Glutamatergic neuron (in vitro differentiated cells): Measurements from ENCODE around the gene AKAP11. TPM values are rescaled to one million over a fixed set of nuclear protein-coding genes. Genes with fewer than 3 reads are reported as not detected.

Source experiments
- DNase-seq: peaks from one replicate; pipeline ENCODE4 v3.0.0; 2022
- H3K27ac Mint-ChIP-seq: one replicate; pipeline ENCODE4 v1.8.0; 2020; ENCODE audit warnings: mild to moderate bottlenecking, mixed read lengths, inconsistent platforms; ENCODE audit not compliant: unreplicated experiment
- H3K27me3 Mint-ChIP-seq: one replicate; pipeline ENCODE4 v1.8.0; 2020; ENCODE audit warnings: mild to moderate bottlenecking, moderate library complexity, mixed read lengths, inconsistent platforms; ENCODE audit not compliant: unreplicated experiment
- H3K36me3 Mint-ChIP-seq: one replicate; pipeline ENCODE4 v1.8.0; 2020; ENCODE audit warnings: mild to moderate bottlenecking, mixed read lengths, inconsistent platforms; ENCODE audit not compliant: unreplicated experiment
- H3K4me1 Mint-ChIP-seq: one replicate; pipeline ENCODE4 v1.8.0; 2020; ENCODE audit warnings: mild to moderate bottlenecking, low read depth, mixed read lengths, inconsistent platforms; ENCODE audit not compliant: unreplicated experiment
- H3K4me3 Mint-ChIP-seq: one replicate; pipeline ENCODE4 v1.8.0; 2020; ENCODE audit warnings: mild to moderate bottlenecking, mixed read lengths, inconsistent platforms; ENCODE audit not compliant: unreplicated experiment
- H3K9me3 Mint-ChIP-seq: one replicate; pipeline ENCODE4 v1.8.0; 2020; ENCODE audit warnings: mild to moderate bottlenecking, moderate library complexity, mixed read lengths, inconsistent platforms; ENCODE audit not compliant: unreplicated experiment
- total RNA-seq: library from RNA; stranded (reverse); fragmentation: NEBNext Ultra II Directional; extraction: Animal tissue kit (Norgen Biotek cat#: 25700); gene quantifications from one replicate; pipeline ENCODE4 v1.2.1, GENCODE V29; 2021; ENCODE audit not compliant: unreplicated experiment
- TF ChIP-seq, protein P1 (sequence below): fragments of 200-600 bp; sonication (generic); IDR thresholded peaks from one replicate; pipeline ENCODE4 v1.5.0; 2021; ENCODE audit not compliant: partially characterized antibody, unreplicated experiment

The AKAP11 gene
- total RNA-seq, 1 donor from 2014 or later: 33.2 TPM

GRCh38 chr13:42369071-42369797, 97.3 kb downstream of the AKAP11 start:
- no peaks in the 10 kb centered on the region for H3K27me3 Mint-ChIP-seq
- no peaks in the 10 kb centered on the region for H3K9me3 Mint-ChIP-seq
- no peaks in the 10 kb centered on the region for H3K36me3 Mint-ChIP-seq
- no peak overlapping the region for H3K4me3 Mint-ChIP-seq
- DNase-seq: no peak
- no peak overlapping the region for H3K27ac Mint-ChIP-seq
- peaks cover 2% of the 10 kb centered on the region for H3K4me1 Mint-ChIP-seq
- TF ChIP-seq, protein P1, sequence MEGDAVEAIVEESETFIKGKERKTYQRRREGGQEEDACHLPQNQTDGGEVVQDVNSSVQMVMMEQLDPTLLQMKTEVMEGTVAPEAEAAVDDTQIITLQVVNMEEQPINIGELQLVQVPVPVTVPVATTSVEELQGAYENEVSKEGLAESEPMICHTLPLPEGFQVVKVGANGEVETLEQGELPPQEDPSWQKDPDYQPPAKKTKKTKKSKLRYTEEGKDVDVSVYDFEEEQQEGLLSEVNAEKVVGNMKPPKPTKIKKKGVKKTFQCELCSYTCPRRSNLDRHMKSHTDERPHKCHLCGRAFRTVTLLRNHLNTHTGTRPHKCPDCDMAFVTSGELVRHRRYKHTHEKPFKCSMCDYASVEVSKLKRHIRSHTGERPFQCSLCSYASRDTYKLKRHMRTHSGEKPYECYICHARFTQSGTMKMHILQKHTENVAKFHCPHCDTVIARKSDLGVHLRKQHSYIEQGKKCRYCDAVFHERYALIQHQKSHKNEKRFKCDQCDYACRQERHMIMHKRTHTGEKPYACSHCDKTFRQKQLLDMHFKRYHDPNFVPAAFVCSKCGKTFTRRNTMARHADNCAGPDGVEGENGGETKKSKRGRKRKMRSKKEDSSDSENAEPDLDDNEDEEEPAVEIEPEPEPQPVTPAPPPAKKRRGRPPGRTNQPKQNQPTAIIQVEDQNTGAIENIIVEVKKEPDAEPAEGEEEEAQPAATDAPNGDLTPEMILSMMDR: no peak

DNA sequence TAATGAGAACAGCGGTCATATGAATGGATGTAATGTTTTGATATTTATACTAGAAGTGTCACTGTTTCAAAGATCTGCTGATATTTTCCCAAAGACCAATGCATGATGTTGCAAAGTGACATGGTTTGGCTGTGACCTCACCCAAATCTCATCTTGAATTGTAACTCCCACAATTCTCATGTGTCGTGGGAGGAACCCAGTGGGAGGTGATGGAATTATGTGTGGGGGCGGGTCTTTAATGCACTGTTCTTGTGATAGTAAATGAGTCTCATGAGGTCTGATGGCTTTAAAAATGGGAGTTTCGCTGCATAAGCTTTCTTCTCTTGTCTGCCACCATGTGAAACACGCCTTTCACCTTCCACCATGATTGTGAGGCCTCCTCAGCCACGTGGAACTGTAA, 98.3 kb downstream of the AKAP11 start:
- Mint-ChIP-seq H3K27ac (no peak overlapping the region), H3K4me3 (no peak overlapping the region), H3K9me3 (peaks cover 1% of the 10 kb centered on the region), H3K4me1 (no peaks in the 10 kb centered on the region), H3K36me3 (no peaks in the 10 kb centered on the region), H3K27me3 (no peaks in the 10 kb centered on the region)
- TF ChIP-seq, protein P1: no peak
- DNase-seq: no peak

Other genes starting within 250 kb of the AKAP11 start
- gene DGKH, start 223.5 kb upstream of the AKAP11 start, total RNA-seq: 13.4 TPM